ENCODE measurements around the gene OR51B6.
"Not testable (repeated sequence)": the region's sequence is repeated elsewhere in the genome, so short reads cannot be mapped to it uniquely, and the experiment has no call there.

OR51B6 gene

GRCh38 chr11:5345831-5346230 is 5.5 kb upstream of the OR51B6 start:
- Mint-ChIP-seq H3K4me1 (no peaks in the 10 kb centered on the region), H3K27ac (no peak overlapping the region), H3K36me3 (no peaks in the 10 kb centered on the region), H3K9me3 (no peaks in the 10 kb centered on the region), H3K4me3 (no peak overlapping the region)
- no peak for DNase-seq (ENCODE audit: low spot score in 2 of 2)
- no peak for ATAC-seq

DNA sequence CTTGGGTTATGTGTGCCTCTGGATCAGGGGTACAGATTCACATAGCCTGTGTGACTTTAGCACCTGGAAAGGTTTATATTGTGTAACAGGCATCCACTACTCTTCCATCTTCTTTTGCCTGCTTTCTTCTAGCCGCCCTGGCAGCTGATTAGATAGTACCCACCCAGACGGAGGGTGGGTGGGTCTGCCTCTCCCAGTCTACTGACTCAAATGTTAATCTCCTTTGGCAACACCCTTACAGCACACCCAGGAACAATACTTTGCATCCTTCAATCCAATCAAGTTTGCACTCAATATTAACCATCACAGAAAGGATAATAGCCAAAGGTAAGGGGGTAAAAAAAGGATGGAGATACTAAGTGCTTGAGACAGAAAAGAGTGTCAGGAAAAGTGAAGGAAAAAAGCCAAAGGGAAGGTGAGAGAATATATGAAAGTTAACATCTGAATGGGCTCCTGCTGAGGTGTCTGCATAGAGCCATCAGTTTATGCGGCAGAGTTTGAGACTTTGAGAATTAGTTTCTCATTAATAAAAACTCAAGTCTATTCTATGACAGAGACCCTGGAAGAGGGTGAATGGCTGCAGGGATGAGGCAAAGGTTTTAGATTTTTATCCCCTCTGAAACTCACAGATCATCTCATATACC is 2.6 kb upstream of the OR51B6 start:
- H3K9me3 Mint-ChIP-seq = no peaks in the 10 kb centered on the region
- no peak overlapping the region for H3K4me3 Mint-ChIP-seq
- DNase-seq (ENCODE audit: low spot score in 2 of 2) (no peak), ATAC-seq (no peak)
- H3K4me1 Mint-ChIP-seq = no peaks in the 10 kb centered on the region
- H3K27ac Mint-ChIP-seq = no peak overlapping the region
- no peaks in the 10 kb centered on the region for H3K36me3 Mint-ChIP-seq

GRCh38 chr11:5349550-5349949 is 1.8 kb upstream of the OR51B6 start:
- ATAC-seq = no peak
- Mint-ChIP-seq H3K9me3 (no peaks in the 10 kb centered on the region), H3K36me3 (no peaks in the 10 kb centered on the region), H3K4me3 (no peak overlapping the region), H3K4me1 (no peaks in the 10 kb centered on the region), H3K27ac (no peak overlapping the region)
- no peak for DNase-seq (ENCODE audit: low spot score in 2 of 2)

DNA sequence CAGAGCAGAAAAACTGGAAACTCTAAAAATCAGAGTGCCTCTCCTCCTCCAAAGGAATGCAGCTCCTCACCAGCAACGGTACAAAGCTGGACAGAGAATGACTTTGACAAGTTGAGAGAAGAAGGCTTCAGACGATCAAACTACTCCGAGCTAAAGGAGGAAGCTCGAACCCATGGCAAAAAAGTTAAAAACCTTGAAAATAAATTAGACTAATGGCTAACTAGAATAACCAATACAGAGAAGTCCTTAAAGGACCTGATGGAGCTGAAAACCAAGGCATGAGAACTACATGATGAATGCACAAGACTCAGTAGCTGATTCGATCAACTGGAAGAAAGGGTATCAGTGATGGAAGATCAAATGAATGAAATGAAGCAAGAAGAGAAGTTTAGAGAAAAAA is 4.7 kb downstream of the OR51B6 start:
- H3K9me3 Mint-ChIP-seq; H3K36me3 Mint-ChIP-seq; H3K27ac Mint-ChIP-seq; DNase-seq (ENCODE audit: low spot score in 2 of 2); H3K4me1 Mint-ChIP-seq; H3K4me3 Mint-ChIP-seq; ATAC-seq: not testable (repeated sequence)

DNA sequence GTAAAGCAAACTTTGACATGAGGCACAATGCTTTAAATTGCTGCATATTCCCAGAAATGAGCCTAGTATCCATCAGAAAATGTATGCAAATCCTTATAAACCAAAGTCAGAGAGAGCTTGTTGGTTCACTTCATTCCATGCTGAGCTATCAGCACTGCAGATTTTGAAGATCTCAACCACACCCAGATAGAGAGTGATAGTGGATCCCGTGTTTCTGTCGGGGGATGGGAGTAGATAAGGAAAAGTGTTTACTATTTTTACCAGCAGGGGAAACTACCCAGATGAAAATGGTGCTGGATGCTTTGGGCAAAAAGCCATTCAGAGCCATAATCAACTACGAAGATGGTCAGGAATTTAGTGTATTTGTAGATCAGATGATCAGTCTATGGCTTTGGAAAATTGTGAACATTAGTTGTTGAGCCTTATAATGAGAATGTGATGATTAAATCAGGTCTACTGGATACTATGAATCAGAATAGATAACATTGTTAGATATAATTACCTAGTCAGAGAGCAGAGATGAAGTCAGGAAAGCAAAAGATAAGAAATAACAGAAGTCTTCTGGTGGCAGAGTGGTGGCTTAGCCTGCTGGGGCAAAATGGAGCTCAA is 10.8 kb downstream of the OR51B6 start:
- no peak for DNase-seq (ENCODE audit: low spot score in 2 of 2)
- Mint-ChIP-seq H3K4me1 (no peaks in the 10 kb centered on the region), H3K36me3 (no peaks in the 10 kb centered on the region), H3K4me3 (no peak overlapping the region), H3K27ac (no peak overlapping the region), H3K9me3 (peaks cover 6% of the 10 kb centered on the region)
- ATAC-seq = no peak

DNA sequence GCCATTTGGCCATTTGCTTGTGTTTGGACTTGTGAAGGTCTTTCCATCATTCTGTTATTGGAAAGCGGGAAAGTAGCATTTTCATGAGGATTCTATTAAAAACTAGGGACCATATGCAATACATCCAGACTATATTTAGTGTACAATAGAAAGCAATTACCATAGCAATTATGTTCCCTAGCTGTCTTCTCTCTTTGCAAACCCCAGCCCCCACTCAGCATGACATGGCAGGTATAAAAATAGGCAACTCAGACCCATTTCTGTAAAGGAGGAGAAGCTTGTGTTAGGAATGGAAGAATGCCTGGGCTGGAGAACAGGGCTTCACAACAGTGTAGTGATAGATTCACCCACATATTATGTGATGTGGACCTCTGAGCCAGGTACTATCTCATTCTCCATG is 12.4 kb downstream of the OR51B6 start:
- Mint-ChIP-seq H3K9me3 (peaks cover 3% of the 10 kb centered on the region), H3K4me3 (no peak overlapping the region), H3K4me1 (no peaks in the 10 kb centered on the region), H3K36me3 (no peaks in the 10 kb centered on the region), H3K27ac (no peak overlapping the region)
- ATAC-seq (no peak), DNase-seq (ENCODE audit: low spot score in 2 of 2) (no peak)

- H3K27ac Mint-ChIP-seq = no peak overlapping the region
- H3K9me3 Mint-ChIP-seq = peaks cover 3% of the 10 kb centered on the region
- ATAC-seq = no peak
- H3K4me3 Mint-ChIP-seq = no peak overlapping the region
- DNase-seq (ENCODE audit: low spot score in 2 of 2) = no peak
- H3K36me3 Mint-ChIP-seq = no peaks in the 10 kb centered on the region
- H3K4me1 Mint-ChIP-seq = no peaks in the 10 kb centered on the region
Observed at GRCh38 chr11:5364214-5364613, 12.9 kb downstream of the OR51B6 start.

DNA sequence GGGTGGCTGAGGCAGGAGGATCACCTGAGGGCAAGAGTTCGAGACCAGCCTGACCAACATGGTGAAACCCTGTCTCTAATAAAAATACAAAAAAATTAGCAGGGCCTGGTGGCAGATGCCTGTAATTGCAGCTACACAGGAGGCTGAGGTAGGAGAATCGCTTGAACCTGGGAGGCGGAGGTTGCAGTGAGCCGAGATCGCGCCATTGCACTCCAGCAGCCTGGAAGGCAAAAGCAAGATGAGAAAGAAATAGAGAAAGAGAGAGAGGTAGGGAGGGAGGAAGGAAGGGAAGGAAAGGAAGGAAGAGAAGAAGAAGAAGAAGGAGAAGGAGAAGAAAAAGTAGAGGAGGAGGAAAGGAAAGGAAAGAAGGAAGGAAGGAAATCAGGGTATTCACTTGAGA is 15.1 kb downstream of the OR51B6 start:
- ATAC-seq; H3K4me3 Mint-ChIP-seq; DNase-seq (ENCODE audit: low spot score in 2 of 2); H3K9me3 Mint-ChIP-seq; H3K27ac Mint-ChIP-seq; H3K4me1 Mint-ChIP-seq; H3K36me3 Mint-ChIP-seq: not testable (repeated sequence)

DNA sequence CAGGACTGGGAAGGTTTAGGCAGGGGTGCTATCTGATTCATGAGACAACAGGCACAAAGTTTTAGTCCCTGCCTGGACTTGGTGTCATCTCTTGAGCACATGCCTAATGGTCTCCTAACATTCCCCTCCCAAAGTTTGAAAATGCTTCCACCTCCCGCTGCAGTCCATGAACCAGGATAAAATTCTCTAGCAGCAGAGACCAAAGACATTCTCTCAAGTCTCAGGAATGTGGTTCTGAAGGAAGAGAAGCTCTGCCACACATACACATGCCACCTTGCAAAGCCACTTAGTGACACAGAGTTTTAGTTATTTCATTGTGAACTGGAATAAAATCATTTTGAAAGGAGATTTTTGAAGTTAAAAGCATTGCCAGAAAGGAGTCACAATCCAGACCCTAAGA is 15.5 kb downstream of the OR51B6 start:
- Mint-ChIP-seq H3K4me1 (no peaks in the 10 kb centered on the region), H3K36me3 (no peaks in the 10 kb centered on the region), H3K27ac (no peak overlapping the region), H3K4me3 (no peak overlapping the region), H3K9me3 (peaks cover 3% of the 10 kb centered on the region)
- no peak for DNase-seq (ENCODE audit: low spot score in 2 of 2)
- no peak for ATAC-seq

- Mint-ChIP-seq H3K4me3 (no peak overlapping the region), H3K4me1 (no peaks in the 10 kb centered on the region), H3K9me3 (peaks cover 3% of the 10 kb centered on the region), H3K36me3 (no peaks in the 10 kb centered on the region), H3K27ac (no peak overlapping the region)
- no peak for DNase-seq (ENCODE audit: low spot score in 2 of 2)
- no peak for ATAC-seq
Observed at GRCh38 chr11:5367448-5368074, 16.3 kb downstream of the OR51B6 start.

GRCh38 chr11:5368502-5369043 is 17.3 kb downstream of the OR51B6 start:
- H3K9me3 Mint-ChIP-seq = peaks cover 3% of the 10 kb centered on the region
- ATAC-seq = no peak
- no peak overlapping the region for H3K27ac Mint-ChIP-seq
- no peaks in the 10 kb centered on the region for H3K4me1 Mint-ChIP-seq
- DNase-seq (ENCODE audit: low spot score in 2 of 2) = no peak
- no peaks in the 10 kb centered on the region for H3K36me3 Mint-ChIP-seq
- no peak overlapping the region for H3K4me3 Mint-ChIP-seq

DNA sequence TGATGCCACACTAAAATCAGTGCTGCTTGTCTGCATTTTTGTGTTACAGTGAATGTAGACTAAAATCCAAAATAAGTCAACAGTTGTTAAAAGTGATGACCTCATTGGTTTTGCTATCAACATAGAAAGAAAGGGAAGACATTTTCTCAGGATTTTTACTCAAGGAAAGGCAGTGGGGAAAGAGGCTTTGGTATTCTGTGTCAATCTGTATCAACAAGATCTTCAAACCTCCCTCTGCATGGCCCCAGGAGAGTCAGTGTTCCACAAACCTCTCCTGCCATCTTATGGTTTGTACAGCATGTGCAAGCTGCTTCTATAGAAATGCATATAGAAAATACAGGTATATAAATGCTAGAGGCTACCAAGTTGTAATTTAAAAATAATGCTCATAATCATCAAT is 18.5 kb downstream of the OR51B6 start:
- H3K9me3 Mint-ChIP-seq = peaks cover 6% of the 10 kb centered on the region
- H3K27ac Mint-ChIP-seq = no peak overlapping the region
- no peak overlapping the region for H3K4me3 Mint-ChIP-seq
- DNase-seq (ENCODE audit: low spot score in 2 of 2) (no peak), ATAC-seq (no peak)
- H3K4me1 Mint-ChIP-seq = no peaks in the 10 kb centered on the region
- no peaks in the 10 kb centered on the region for H3K36me3 Mint-ChIP-seq

- no peak overlapping the region for H3K27ac Mint-ChIP-seq
- H3K4me1 Mint-ChIP-seq = no peaks in the 10 kb centered on the region
- peak; percentile 3 to 49 for DNase-seq (ENCODE audit: low spot score in 2 of 2)
- ATAC-seq = peak; percentile 59
- H3K9me3 Mint-ChIP-seq = no peaks in the 10 kb centered on the region
- no peaks in the 10 kb centered on the region for H3K36me3 Mint-ChIP-seq
- no peak overlapping the region for H3K4me3 Mint-ChIP-seq
Observed at GRCh38 chr11:5380740-5381342, 29.5 kb downstream of the OR51B6 start.

GRCh38 chr11:5383576-5383975 is 32.3 kb downstream of the OR51B6 start, which contains the start of gene OR51M1:
Gene OR51M1 (plus strand): TSS chr11:5383812. CDS start chr11:5389399, 5,587 bp downstream.
- Mint-ChIP-seq H3K9me3 (no peaks in the 10 kb centered on the region), H3K4me1 (no peaks in the 10 kb centered on the region), H3K27ac (no peak within 1 kb of the TSS), H3K36me3 (no peaks in the 10 kb centered on the region), H3K4me3 (no peak within 1 kb of the TSS)
- DNase-seq (ENCODE audit: low spot score in 2 of 2) (no peak), ATAC-seq (no peak)

DNA sequence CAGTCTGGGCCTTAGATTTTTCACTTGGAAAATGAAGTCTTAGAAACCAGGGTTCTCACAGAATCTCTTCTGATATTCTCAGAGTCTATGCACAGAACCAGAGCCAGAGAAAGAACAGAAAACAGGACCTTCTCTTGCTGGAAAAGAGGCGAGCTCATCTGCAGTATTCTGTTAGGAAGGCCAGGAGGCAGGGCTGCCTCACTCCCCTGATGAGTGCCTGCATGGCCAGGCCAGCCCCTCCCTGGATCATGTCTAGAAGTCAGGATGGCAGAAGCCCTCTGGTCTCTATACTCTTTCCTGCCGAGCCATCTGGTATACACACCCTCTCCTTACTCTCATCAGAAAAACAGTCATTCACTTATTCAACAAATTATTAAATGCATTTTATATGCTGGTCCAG is 33.0 kb downstream of the OR51B6 start:
- Mint-ChIP-seq H3K36me3 (no peaks in the 10 kb centered on the region), H3K4me3 (no peak overlapping the region), H3K27ac (no peak overlapping the region), H3K9me3 (no peaks in the 10 kb centered on the region), H3K4me1 (no peaks in the 10 kb centered on the region)
- ATAC-seq (no peak), DNase-seq (ENCODE audit: low spot score in 2 of 2) (no peak)

DNA sequence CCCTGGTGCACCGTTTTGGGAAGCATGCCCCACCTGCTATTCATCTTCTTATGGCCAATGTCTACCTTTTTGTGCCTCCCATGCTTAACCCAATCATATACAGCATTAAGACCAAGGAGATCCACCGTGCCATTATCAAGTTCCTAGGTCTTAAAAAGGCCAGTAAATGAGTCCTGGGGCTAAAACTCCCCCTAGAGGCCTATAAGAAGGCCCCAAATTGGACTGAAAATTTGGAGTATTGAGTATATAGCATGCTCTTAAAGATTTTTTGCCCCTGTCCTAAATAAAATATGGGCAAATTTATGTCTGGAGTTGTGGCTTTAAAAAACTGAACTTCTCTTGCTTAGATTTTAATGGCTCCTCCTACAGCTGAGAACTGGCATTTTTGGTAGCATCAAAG is 38.9 kb downstream of the OR51B6 start:
- H3K27ac Mint-ChIP-seq = no peak overlapping the region
- no peak overlapping the region for H3K4me3 Mint-ChIP-seq
- H3K4me1 Mint-ChIP-seq = no peaks in the 10 kb centered on the region
- H3K36me3 Mint-ChIP-seq = no peaks in the 10 kb centered on the region
- DNase-seq (ENCODE audit: low spot score in 2 of 2) (no peak), ATAC-seq (no peak)
- no peaks in the 10 kb centered on the region for H3K9me3 Mint-ChIP-seq

Data from stimulated activated effector memory CD8-positive, alpha-beta T cell treated with anti-CD3 and anti-CD28 coated beads, Interleukin-12 subunit alpha, Interleukin-12 subunit beta, amount 100 ng/mL, for 72 hours (primary cell).